Neuronal stem cell (in vitro differentiated cells): ENCODE results near the gene TBPL2.

Experiments used
- DNase-seq: peaks from one replicate; pipeline ENCODE4 v3.0.0-alpha.2; 2013; ENCODE audit warnings: low spot score
- H2AFZ ChIP-seq: one replicate; pipeline ENCODE4 v1.6.1; 2013; ENCODE audit warnings: mild to moderate bottlenecking, low read length, inconsistent platforms
- H2AK5ac ChIP-seq: 2 replicates; pipeline ENCODE4 v1.6.1; 2013; ENCODE audit warnings: low read depth, mild to moderate bottlenecking, inconsistent platforms, low read length, moderate library complexity, mixed read lengths
- H2BK120ac ChIP-seq: 2 replicates; pipeline ENCODE4 v1.6.1; 2013; ENCODE audit warnings: low read depth, mild to moderate bottlenecking, inconsistent platforms, low read length, moderate library complexity, mixed read lengths
- H2BK12ac ChIP-seq: one replicate; pipeline ENCODE4 v1.6.1; 2013; ENCODE audit warnings: low read length, inconsistent platforms
- H2BK15ac ChIP-seq: 2 replicates; pipeline ENCODE4 v1.6.1; 2013; ENCODE audit warnings: mild to moderate bottlenecking, low read length, inconsistent platforms, mixed read lengths
- H2BK5ac ChIP-seq: one replicate; pipeline ENCODE4 v1.6.1; 2013; ENCODE audit warnings: inconsistent platforms, mild to moderate bottlenecking, low read length, moderate library complexity
- H3K14ac ChIP-seq: one replicate; pipeline ENCODE4 v1.6.1; 2013; ENCODE audit warnings: low read length, inconsistent platforms
- H3K18ac ChIP-seq: 2 replicates; pipeline ENCODE4 v1.6.1; 2013; ENCODE audit warnings: low read length, inconsistent platforms
- H3K23ac ChIP-seq: 2 replicates; pipeline ENCODE4 v1.6.1; 2013; ENCODE audit warnings: low read depth, mild to moderate bottlenecking, mixed read lengths, low read length, inconsistent platforms; ENCODE audit not compliant: poor library complexity
- H3K27ac ChIP-seq: replicated peaks from 3 replicates; pipeline ENCODE4 v1.5.1; 2013; ENCODE audit warnings: low read length, inconsistent platforms
- H3K27me3 ChIP-seq, 3 experiments: 2 replicates each; pipeline ENCODE4 v1.6.1; 2013; ENCODE audit warnings: low read length in 3 of 3, mild to moderate bottlenecking in 2 of 3, inconsistent platforms in 1 of 3, low read depth in 1 of 3, mixed read lengths in 1 of 3, moderate library complexity in 1 of 3; ENCODE audit not compliant: control insufficient read depth in 3 of 3, insufficient read depth in 3 of 3
- H3K36me3 ChIP-seq, 2 donors: replicated peaks in 1 of 2; 2 replicates each; pipeline ENCODE4 v1.6.1; 2013; ENCODE audit warnings: low read length in 2 of 2; ENCODE audit not compliant: control insufficient read depth in 2 of 2, insufficient read depth in 2 of 2
- H3K4ac ChIP-seq: 2 replicates; pipeline ENCODE4 v1.6.1; 2013; ENCODE audit warnings: inconsistent platforms, mild to moderate bottlenecking, low read length, moderate library complexity
- H3K4me1 ChIP-seq, 2 donors: 1 replicate in 1 of 2; 2 replicates in 1 of 2; pipeline ENCODE4 v1.6.1; 2013; ENCODE audit warnings: low read length in 2 of 2, low read depth in 1 of 2; ENCODE audit not compliant: control insufficient read depth in 2 of 2, insufficient read depth in 1 of 2
- H3K4me2 ChIP-seq: one replicate; pipeline ENCODE4 v1.6.1; 2013; ENCODE audit warnings: mild to moderate bottlenecking, low read length, inconsistent platforms; ENCODE audit not compliant: insufficient read depth, poor library complexity, severe bottlenecking
- H3K4me3 ChIP-seq, 2 donors: 2 replicates each; pipeline ENCODE4 v1.5.1; 2013; ENCODE audit warnings: low read length in 2 of 2, mild to moderate bottlenecking in 2 of 2, inconsistent platforms in 1 of 2, moderate library complexity in 1 of 2
- H3K79me1 ChIP-seq: one replicate; pipeline ENCODE4 v1.6.1; 2013; ENCODE audit warnings: low read depth, mild to moderate bottlenecking, inconsistent platforms, low read length, moderate library complexity
- H3K9ac ChIP-seq: one replicate; pipeline ENCODE4 v1.6.1; 2013; ENCODE audit warnings: mild to moderate bottlenecking, low read depth, low read length, inconsistent platforms; ENCODE audit not compliant: poor library complexity
- H3K9me3 ChIP-seq, 2 donors: replicated peaks in 1 of 2; 2 replicates each; pipeline versions ENCODE3 to v1.6.1; 2013; ENCODE audit warnings: low read length in 2 of 2, mild to moderate bottlenecking in 2 of 2, inconsistent platforms in 1 of 2, low read depth in 1 of 2, mixed read lengths in 1 of 2, moderate library complexity in 1 of 2; ENCODE audit not compliant: control insufficient read depth in 2 of 2, insufficient read depth in 1 of 2
- H4K8ac ChIP-seq: one replicate; pipeline ENCODE4 v1.6.1; 2013; ENCODE audit warnings: low read depth, mild to moderate bottlenecking, inconsistent platforms, low read length, moderate library complexity
- H4K91ac ChIP-seq: one replicate; pipeline ENCODE4 v1.6.1; 2013; ENCODE audit warnings: low read length, low read depth, mild to moderate bottlenecking, inconsistent platforms; ENCODE audit not compliant: poor library complexity
- WGBS, 2 donors: extraction: QIAGEN DNeasy Blood & Tissue Kit; methylation state at CpG; one replicate each; pipeline ENCODE4 v1.1.7; 2013; ENCODE audit warnings: missing lambda C conversion rate in 2 of 2, mixed read lengths in 1 of 2; ENCODE audit not compliant: insufficient read length in 2 of 2, insufficient replicate concordance in 1 of 2; ENCODE audit errors: extremely low coverage in 2 of 2; 5-methylcytosine and 5-hydroxymethylcytosine counted together

The TBPL2 gene

GRCh38 chr14:55436931-55437330 lies 3.5 kb downstream of the TBPL2 start:
- Histone ChIP-seq H3K14ac (no peak overlapping the region), H4K8ac (no peak overlapping the region), H3K4me1 (peaks cover 0 to 5% of the 10 kb centered on the region in 2 donors), H3K4ac (no peak overlapping the region), H2AK5ac (no peak overlapping the region), H2BK5ac (no peak overlapping the region), H3K27ac (no peak overlapping the region), H2AFZ (peak overlapping the region; percentile 24), H4K91ac (no peak overlapping the region), H2BK12ac (no peak overlapping the region), H3K27me3 (peaks cover 0 to 36% (median 0%) of the 10 kb centered on the region in 3 experiments), H3K4me2 (no peak overlapping the region), H3K23ac (no peak overlapping the region), H3K18ac (no peak overlapping the region), H3K36me3 (no peaks in the 10 kb centered on the region), H3K4me3 (no peak overlapping the region), H2BK120ac (no peak overlapping the region), H3K79me1 (no peaks in the 10 kb centered on the region), H2BK15ac (no peak overlapping the region), H3K9ac (no peak overlapping the region), H3K9me3 (no peaks in the 10 kb centered on the region)
- no peak for DNase-seq
- WGBS, 2 donors, result no CpG with 5 or more reads among the region's 4 CpGs

GRCh38 chr14:55436519-55436918 lies 3.9 kb downstream of the TBPL2 start:
- H3K14ac ChIP-seq, result no peak overlapping the region
- no peak overlapping the region for H3K18ac ChIP-seq
- H3K4ac ChIP-seq, result no peak overlapping the region
- H3K36me3 ChIP-seq, result no peaks in the 10 kb centered on the region
- H3K9me3 ChIP-seq, result no peaks in the 10 kb centered on the region
- no peak overlapping the region for H2AK5ac ChIP-seq
- no peak overlapping the region for H2BK5ac ChIP-seq
- H2BK120ac ChIP-seq, result no peak overlapping the region
- peak overlapping the region; percentile 24 for H2AFZ ChIP-seq
- WGBS, 2 donors, result no CpG with 5 or more reads among the region's 4 CpGs
- no peaks in the 10 kb centered on the region for H3K79me1 ChIP-seq
- H3K4me2 ChIP-seq, result no peak overlapping the region
- peaks cover 0 to 36% (median 0%) of the 10 kb centered on the region in 3 experiments for H3K27me3 ChIP-seq
- no peak for DNase-seq
- H3K9ac ChIP-seq, result no peak overlapping the region
- H2BK15ac ChIP-seq, result no peak overlapping the region
- H4K91ac ChIP-seq, result no peak overlapping the region
- no peak overlapping the region for H2BK12ac ChIP-seq
- H3K27ac ChIP-seq, result no peak overlapping the region
- no peak overlapping the region for H3K23ac ChIP-seq
- H4K8ac ChIP-seq, result no peak overlapping the region
- peaks cover 0 to 5% of the 10 kb centered on the region in 2 donors for H3K4me1 ChIP-seq
- H3K4me3 ChIP-seq, result no peak overlapping the region

- Histone ChIP-seq H3K27ac (no peak overlapping the region), H3K79me1 (no peaks in the 10 kb centered on the region)
These were observed 5.6 kb downstream of the TBPL2 start for GRCh38 chr14:55434805-55435174.

GRCh38 chr14:55433880-55434804 lies 6.3 kb downstream of the TBPL2 start:
- Histone ChIP-seq H3K9me3 (no peaks in the 10 kb centered on the region), H3K23ac (no peak overlapping the region), H3K27ac (no peak overlapping the region), H2AFZ (no peak overlapping the region), H4K91ac (no peak overlapping the region), H2BK15ac (no peak overlapping the region), H3K27me3 (peaks cover 0 to 36% (median 2%) of the 10 kb centered on the region in 3 experiments), H2AK5ac (no peak overlapping the region), H3K18ac (no peak overlapping the region), H3K4me1 (peaks cover 0 to 5% of the 10 kb centered on the region in 2 donors), H3K79me1 (no peaks in the 10 kb centered on the region), H2BK120ac (no peak overlapping the region), H3K4me2 (no peak overlapping the region), H3K36me3 (no peaks in the 10 kb centered on the region), H2BK12ac (no peak overlapping the region), H2BK5ac (peak overlapping the region; percentile 44), H3K9ac (no peak overlapping the region), H3K4me3 (no peak overlapping the region), H4K8ac (no peak overlapping the region), H3K4ac (no peak overlapping the region), H3K14ac (no peak overlapping the region)
- DNase-seq, result no peak
- WGBS, 2 donors, result no CpG with 5 or more reads among the region's 6 CpGs

More at GRCh38 chr14:55434805-55435174, 5.6 kb downstream of the TBPL2 start:
- H2BK120ac ChIP-seq, result no peak overlapping the region
- H2AFZ ChIP-seq, result no peak overlapping the region
- no peak overlapping the region for H3K23ac ChIP-seq
- no peak overlapping the region for H2BK15ac ChIP-seq
- H4K8ac ChIP-seq, result no peak overlapping the region
- H3K36me3 ChIP-seq, result no peaks in the 10 kb centered on the region
- peaks cover 0 to 5% of the 10 kb centered on the region in 2 donors for H3K4me1 ChIP-seq
- no peak overlapping the region for H2BK12ac ChIP-seq
- H3K14ac ChIP-seq, result no peak overlapping the region
- H4K91ac ChIP-seq, result no peak overlapping the region
- H3K9ac ChIP-seq, result no peak overlapping the region
- WGBS, 2 donors, result no CpG with 5 or more reads among the region's 3 CpGs
- no peak overlapping the region for H3K4me2 ChIP-seq
- H3K27me3 ChIP-seq, result peaks cover 0 to 36% (median 2%) of the 10 kb centered on the region in 3 experiments
- H3K4ac ChIP-seq, result no peak overlapping the region
- no peak overlapping the region for H2AK5ac ChIP-seq
- no peak overlapping the region for H2BK5ac ChIP-seq
- no peaks in the 10 kb centered on the region for H3K9me3 ChIP-seq
- no peak for DNase-seq
- H3K4me3 ChIP-seq, result no peak overlapping the region
- no peak overlapping the region for H3K18ac ChIP-seq
